GM12874 (cell line): Measurements from ENCODE around the gene CCNI.

Experiments
- CTCF ChIP-seq: IDR thresholded peaks from 2 replicates; pipeline ENCODE4 v1.5.1; 2011; ENCODE audit warnings: low read depth, mild to moderate bottlenecking, control low read depth, low read length, moderate library complexity; ENCODE audit not compliant: insufficient read depth

The CCNI gene

GRCh38 chr4:77020017-77020416 is 55.8 kb downstream of the CCNI start:
- TF ChIP-seq CTCF: no peak

DNA sequence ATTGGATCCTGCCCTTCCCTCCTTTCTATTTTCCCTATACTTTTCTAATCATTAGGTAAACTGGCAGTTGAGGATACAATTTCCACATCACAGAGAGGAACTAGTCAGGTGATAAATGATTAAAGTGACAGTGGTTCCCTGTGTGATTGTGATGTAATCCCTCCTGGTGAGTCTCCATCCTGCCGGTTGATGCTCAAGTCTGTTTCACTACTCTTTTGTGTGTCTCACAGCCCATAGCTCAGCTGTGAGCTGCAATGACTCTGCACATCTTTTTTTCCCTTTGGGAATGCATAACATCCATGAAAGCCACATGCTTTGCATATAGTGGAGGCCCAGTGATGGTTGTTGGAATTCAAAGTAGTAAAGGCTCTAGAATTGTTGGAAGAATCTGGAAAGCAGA is 60.4 kb downstream of the CCNI start:
- no peak for TF ChIP-seq CTCF

GRCh38 chr4:77014256-77014655 is 61.5 kb downstream of the CCNI start:
- TF ChIP-seq CTCF: no peak

GRCh38 chr4:77012726-77013125 is 63.1 kb downstream of the CCNI start:
- no peak for TF ChIP-seq CTCF

- no peak for TF ChIP-seq CTCF
Measured at GRCh38 chr4:77010841-77011354, 64.9 kb downstream of the CCNI start.

DNA sequence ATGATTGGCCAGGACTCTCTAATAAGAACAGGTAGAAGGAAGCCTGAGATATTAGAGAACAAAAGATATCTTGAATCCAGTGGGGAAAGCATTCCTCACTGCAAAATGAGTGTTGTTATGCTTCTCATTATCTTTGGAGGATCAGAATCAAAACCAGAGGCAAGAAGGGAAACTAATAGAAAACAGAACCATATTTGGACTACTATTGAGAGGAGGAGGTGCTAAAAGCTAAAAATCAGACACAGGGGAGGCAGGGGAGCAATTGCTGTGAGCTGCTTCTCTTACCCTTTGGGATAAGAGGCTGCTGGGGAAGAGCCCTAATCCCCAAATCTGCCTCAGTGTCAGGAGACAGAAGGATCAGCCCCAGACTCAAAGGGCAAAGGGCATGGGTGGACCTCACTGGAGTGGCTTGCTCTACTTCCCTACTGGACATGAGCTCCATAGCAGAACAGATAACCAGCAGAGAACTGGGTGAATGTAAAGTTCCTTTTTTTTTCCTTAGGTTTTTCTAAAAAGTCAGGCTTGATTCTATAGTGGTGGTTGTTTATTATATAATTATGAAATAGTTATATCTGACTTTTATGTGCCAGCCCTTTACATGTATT is 66.2 kb downstream of the CCNI start:
- no peak for TF ChIP-seq CTCF

GRCh38 chr4:77007358-77008230 is 68.2 kb downstream of the CCNI start:
- TF ChIP-seq CTCF: no peak
